Mammary epithelial cell (primary cell): Measurements from ENCODE around the gene TMEM222.

Source experiments
- CTCF ChIP-seq, 2 donors: IDR thresholded peaks in 1 of 2; conservative IDR thresholded peaks in 1 of 2; 2 replicates each; pipeline ENCODE4 v1.5.1; 2011 to 2012; ENCODE audit warnings: inconsistent platforms in 2 of 2, low read length in 2 of 2, mild to moderate bottlenecking in 2 of 2, control low read depth in 1 of 2, low read depth in 1 of 2; ENCODE audit not compliant: insufficient read depth in 1 of 2; ENCODE audit errors: extremely low read depth in 1 of 2
- EZH2 ChIP-seq: IDR thresholded peaks from 2 replicates; pipeline ENCODE4 v1.6.1; 2012; ENCODE audit warnings: low read length, inconsistent platforms, borderline replicate concordance

- TF ChIP-seq CTCF (conservative IDR thresholded peaks at IDR 0.05 in 1 of 2, IDR thresholded peaks at IDR 0.05 in 1 of 2; ENCODE audit: extremely low read depth in 1 of 2, insufficient read depth in 1 of 2, low read depth in 1 of 2, low read length in 2 of 2), result no peak
- no peak for TF ChIP-seq EZH2
Measured at GRCh38 chr1:27361044-27361402, 39.1 kb downstream of the TMEM222 start.
